GM12865 (cell line): ENCODE results near the gene VASH1.

ENCODE experiments used
- DNase-seq: peaks from one replicate; pipeline ENCODE4 v3.0.0; 2010; ENCODE audit warnings: low read depth
- H3K4me3 ChIP-seq: 2 replicates; pipeline ENCODE4 v1.5.1; 2011; ENCODE audit warnings: mild to moderate bottlenecking, low read depth, low read length, control low read depth
- CTCF ChIP-seq: IDR thresholded peaks from 2 replicates; pipeline ENCODE4 v1.5.1; 2011; ENCODE audit warnings: low read length, control low read depth, low read depth, inconsistent platforms; ENCODE audit not compliant: insufficient read depth; ENCODE audit errors: missing control alignments

VASH1 gene

GRCh38 chr14:76761136-76761959 is at the start of gene VASH1:
Gene VASH1, plus strand, starts transcription at chr14:76761468. Its CDS starts 1,354 bp downstream, at chr14:76762822.
- TF ChIP-seq CTCF: no peak
- DNase-seq: peak; percentile 85
- H3K4me3 ChIP-seq: peak within 1 kb of the TSS; percentile 59

GRCh38 chr14:76713121-76713520 is 48.1 kb upstream of the VASH1 start:
- no peak for TF ChIP-seq CTCF
- no peak for DNase-seq
- H3K4me3 ChIP-seq: no peak overlapping the region

GRCh38 chr14:76714470-76714869 is 46.8 kb upstream of the VASH1 start:
- DNase-seq: no peak
- H3K4me3 ChIP-seq: no peak overlapping the region
- no peak for TF ChIP-seq CTCF

- no peak for DNase-seq
- H3K4me3 ChIP-seq: no peak overlapping the region
- no peak for TF ChIP-seq CTCF
These were observed 46.2 kb upstream of the VASH1 start for GRCh38 chr14:76715101-76715500.

- no peak for TF ChIP-seq CTCF
- no peak overlapping the region for H3K4me3 ChIP-seq
- DNase-seq: no peak
These were observed 45.7 kb upstream of the VASH1 start for GRCh38 chr14:76715511-76716081.

- no peak for TF ChIP-seq CTCF
These were observed 45.0 kb upstream of the VASH1 start for GRCh38 chr14:76716285-76716684.

More at GRCh38 chr14:76716285-76716684, 45.0 kb upstream of the VASH1 start:
- DNase-seq: no peak
- H3K4me3 ChIP-seq: no peak overlapping the region
